ENCODE results near the gene NEDD9.

GRCh38 chr6:11241793-11242201 is 9.3 kb upstream of the NEDD9 start:
- TF ChIP-seq MYC (IDR thresholded peaks at IDR 0.05; ENCODE audit: low read depth, low read length) (no peak), CTCF (IDR thresholded peaks at IDR 0.05; ENCODE audit: low read depth, low read length) (no peak)

Data from NB4 (cell line).